GM13977 (cell line): ENCODE data around the gene RPAIN.

Source experiments
- DNase-seq: peaks from one replicate; pipeline ENCODE4 v3.0.0; 2012; ENCODE audit warnings: low spot score
- CTCF ChIP-seq: IDR thresholded peaks from 2 replicates; pipeline ENCODE4 v1.5.1; 2012; ENCODE audit warnings: mild to moderate bottlenecking, control low read depth; ENCODE audit not compliant: insufficient read depth; ENCODE audit errors: extremely low read depth, missing control alignments
- in situ Hi-C: fragments of 300-500 bp; cut with MboI; formaldehyde crosslinking; loops from one replicate; pipeline ENCODE4 v1.12.0; 2022; ENCODE audit warnings: low sequenced_read_pairs, low pct_unique_long_range_greater_than_20kb, mixed read lengths, inconsistent platforms; ENCODE audit not compliant: unreplicated experiment

RPAIN gene

DNA sequence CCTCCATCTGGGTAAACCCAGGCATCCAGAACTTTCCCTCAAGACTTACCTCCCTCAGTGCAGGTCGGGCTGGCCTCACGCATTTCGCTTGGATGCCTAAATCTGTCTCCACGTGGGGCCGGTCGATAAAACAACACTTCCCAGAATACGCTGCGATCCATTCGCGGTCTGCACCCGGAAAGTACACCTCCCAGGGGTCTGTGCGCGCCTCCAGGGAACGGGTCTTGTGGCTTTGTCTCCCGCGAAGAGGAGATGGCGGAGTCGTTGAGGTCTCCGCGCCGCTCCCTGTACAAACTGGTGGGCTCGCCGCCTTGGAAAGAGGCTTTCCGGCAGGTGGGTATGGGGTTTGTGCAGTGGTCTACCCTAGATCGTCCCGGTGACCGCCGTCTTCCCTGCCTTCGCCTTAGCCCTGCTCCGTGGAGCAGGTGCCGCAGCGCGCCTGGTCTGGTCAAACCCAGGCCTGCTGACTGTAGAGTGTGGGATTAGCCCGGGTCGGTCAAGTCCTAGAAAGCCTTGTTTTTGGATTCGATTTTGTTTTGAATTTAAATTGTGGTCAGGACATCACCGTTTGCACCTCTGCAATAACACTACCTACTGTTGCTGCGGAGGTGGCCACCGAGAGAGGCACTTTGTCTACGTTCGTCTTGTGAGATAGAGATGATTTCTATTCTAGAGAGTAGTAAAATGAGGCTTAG is at the start of gene RPAIN:
Gene RPAIN, plus strand, starts transcription at position 224 of the 695 bp plus-strand sequence. Its CDS starts 29 bp downstream, at position 253.
- peak; percentile 84 for DNase-seq
- no peak for TF ChIP-seq CTCF
- in situ Hi-C loops, result no loop called here

- no peak for DNase-seq
- no peak for TF ChIP-seq CTCF
- in situ Hi-C loops, result no loop called here
Measured at GRCh38 chr17:5370411-5370810, 49.6 kb upstream of the RPAIN start.

- no peak for TF ChIP-seq CTCF
- in situ Hi-C loops, result no loop called here
- DNase-seq, result no peak
Measured at GRCh38 chr17:5373112-5373511, 46.9 kb upstream of the RPAIN start.

DNA sequence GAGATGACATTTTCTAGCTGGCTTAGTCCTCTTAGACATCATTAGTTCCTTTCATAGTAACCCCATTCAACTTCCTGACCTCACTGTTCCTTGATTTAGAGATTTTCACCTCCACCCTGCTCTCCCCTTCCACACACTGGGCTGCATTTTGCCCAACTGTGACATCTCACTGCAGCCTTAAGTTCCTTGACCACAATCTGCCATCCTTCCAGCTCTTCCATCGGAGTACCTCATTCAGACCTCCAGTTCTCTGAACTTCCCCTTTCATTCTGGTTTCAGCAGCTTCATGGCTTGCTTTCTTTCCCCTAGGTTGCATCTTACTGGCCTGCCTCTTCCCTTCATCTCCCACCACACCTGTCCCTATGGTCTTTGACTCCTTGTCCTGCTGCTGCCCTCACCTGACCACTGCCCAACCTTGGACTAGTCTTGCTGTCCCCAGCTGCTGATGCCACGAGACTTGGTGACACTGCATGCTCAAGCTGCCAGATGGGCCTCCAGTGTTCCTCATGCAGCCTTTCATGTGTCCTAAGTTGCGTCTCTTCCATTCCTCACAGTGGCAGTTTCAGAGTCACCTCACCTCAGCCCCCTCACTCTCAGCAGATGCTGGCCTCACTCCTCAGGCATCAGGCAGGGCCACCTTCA is 41.3 kb upstream of the RPAIN start:
- in situ Hi-C loops, result no loop called here
- no peak for DNase-seq
- TF ChIP-seq CTCF, result no peak

DNA sequence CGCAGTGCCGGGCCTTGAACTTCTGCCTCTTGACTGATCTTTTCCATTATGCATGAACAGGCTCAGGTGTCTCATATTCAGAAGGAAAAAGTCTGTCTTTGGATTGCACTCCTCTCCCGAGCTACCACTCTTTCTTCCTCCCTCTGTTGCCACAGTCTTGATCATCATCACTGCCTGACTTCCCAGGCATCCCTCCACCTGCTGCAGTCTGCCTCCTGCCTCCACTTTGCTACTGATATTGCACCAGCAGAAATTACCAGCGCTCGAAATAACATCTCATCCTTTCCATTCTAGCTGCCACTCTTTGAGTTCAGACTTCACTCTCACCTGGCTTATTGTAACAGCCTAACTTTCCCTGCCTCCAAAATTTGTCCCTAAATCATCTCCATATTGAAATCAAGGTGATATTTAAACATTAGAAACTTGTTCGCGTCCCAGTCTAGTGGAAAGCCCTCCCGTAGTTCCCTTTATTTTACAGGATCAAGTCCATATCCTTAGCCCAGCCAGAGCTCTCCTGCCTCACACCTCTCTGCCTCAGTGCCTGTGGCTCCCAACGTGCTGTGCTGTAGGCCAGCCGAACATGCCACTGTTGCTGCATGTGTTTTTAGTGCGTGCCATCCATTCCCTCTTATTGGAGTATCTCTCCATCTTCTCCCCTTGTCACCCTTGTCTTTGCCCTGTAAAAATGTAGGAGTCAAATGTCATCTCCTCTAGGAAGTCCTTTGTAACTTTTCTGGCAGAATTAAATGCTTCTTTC is 40.5 kb upstream of the RPAIN start:
- no peak for TF ChIP-seq CTCF
- in situ Hi-C loops, result no loop called here
- DNase-seq, result no peak

- no peak for TF ChIP-seq CTCF
- no peak for DNase-seq
- in situ Hi-C loops, result no loop called here
Measured at GRCh38 chr17:5380491-5381135, 39.4 kb upstream of the RPAIN start.
